ENCODE results near the gene PADI1. TPM values are rescaled to one million over a fixed set of nuclear protein-coding genes. Genes with fewer than 3 reads are reported as not detected.
A peak's percentile ranks its signal among the peaks of the same experiment; 100 is the strongest.

PADI1 gene
- total RNA-seq, 1 experiment from 2014 or later = 0.37 TPM

DNA sequence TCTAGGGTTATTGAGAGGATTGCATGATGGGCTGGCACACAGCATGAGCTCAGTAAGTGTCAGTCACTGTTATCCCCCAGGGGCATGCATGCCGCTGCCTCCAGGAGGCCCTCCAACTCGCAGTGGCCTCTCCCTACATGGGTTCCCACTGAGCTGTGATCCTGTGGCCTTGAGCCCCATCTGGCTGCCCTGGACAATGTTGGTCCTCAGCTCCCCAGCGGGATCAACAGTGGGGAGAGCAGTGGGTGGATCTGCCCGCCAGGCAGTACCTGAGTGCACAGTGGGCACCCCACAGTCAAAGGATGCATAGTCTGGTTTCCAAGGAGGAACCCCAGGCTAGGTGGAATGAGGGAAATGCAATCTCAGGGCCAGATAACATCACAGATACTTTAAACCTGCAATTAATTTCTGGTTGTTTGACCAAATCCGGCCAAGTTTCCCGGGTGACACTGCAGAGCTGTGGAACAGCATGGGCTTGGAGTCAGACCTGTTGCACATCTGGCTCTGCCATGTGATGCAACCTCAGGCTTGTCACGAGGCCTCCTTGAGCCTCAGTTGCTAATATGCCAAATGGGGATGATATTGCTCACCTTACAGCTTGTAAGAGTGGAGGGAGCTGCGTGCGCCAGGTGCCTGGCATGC lies 53.3 kb downstream of the PADI1 start:
- ChIA-PET RAD21 (ENCODE audit: low non-redundant PET in 1 of 2, low total read pairs in 2 of 2, uncharacterized antibody in 2 of 2, unreplicated experiment in 2 of 2) (interaction anchor here in 1 of 2 experiments (1.1 kb wide), 1 partner anchor 10 kb away, joined by 4 read pairs; the partner anchor contains the start of gene PADI3), CTCF (interaction anchor here (1.4 to 1.5 kb wide), 2 partner anchors 11 to 16 kb away, joined by 4 to 5 read pairs; no protein-coding TSS in a partner anchor), POLR2A (interaction anchor here (1.1 to 2.2 kb wide), 2 partner anchors 10 to 12 kb away, joined by 3 to 8 read pairs; partner anchors contain the start of gene PADI3)
- H3K4me3 ChIP-seq (replicated peaks in 1 of 2; ENCODE audit: low read depth in 1 of 2, low read length in 2 of 2) = no peak overlapping the region
- TF ChIP-seq JUND (IDR thresholded peaks at IDR 0.05) = no peak
- no peak for TF ChIP-seq EZH2phosphoT487 (IDR thresholded peaks at IDR 0.05; ENCODE audit: borderline replicate concordance)
- TF ChIP-seq, protein P1, sequence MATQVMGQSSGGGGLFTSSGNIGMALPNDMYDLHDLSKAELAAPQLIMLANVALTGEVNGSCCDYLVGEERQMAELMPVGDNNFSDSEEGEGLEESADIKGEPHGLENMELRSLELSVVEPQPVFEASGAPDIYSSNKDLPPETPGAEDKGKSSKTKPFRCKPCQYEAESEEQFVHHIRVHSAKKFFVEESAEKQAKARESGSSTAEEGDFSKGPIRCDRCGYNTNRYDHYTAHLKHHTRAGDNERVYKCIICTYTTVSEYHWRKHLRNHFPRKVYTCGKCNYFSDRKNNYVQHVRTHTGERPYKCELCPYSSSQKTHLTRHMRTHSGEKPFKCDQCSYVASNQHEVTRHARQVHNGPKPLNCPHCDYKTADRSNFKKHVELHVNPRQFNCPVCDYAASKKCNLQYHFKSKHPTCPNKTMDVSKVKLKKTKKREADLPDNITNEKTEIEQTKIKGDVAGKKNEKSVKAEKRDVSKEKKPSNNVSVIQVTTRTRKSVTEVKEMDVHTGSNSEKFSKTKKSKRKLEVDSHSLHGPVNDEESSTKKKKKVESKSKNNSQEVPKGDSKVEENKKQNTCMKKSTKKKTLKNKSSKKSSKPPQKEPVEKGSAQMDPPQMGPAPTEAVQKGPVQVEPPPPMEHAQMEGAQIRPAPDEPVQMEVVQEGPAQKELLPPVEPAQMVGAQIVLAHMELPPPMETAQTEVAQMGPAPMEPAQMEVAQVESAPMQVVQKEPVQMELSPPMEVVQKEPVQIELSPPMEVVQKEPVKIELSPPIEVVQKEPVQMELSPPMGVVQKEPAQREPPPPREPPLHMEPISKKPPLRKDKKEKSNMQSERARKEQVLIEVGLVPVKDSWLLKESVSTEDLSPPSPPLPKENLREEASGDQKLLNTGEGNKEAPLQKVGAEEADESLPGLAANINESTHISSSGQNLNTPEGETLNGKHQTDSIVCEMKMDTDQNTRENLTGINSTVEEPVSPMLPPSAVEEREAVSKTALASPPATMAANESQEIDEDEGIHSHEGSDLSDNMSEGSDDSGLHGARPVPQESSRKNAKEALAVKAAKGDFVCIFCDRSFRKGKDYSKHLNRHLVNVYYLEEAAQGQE (IDR thresholded peaks at IDR 0.05; ENCODE audit: low read depth) = no peak
- no peak for TF ChIP-seq FOSL1 (IDR thresholded peaks at IDR 0.05; ENCODE audit: low read depth)
- no peak for TF ChIP-seq RAD21 (IDR thresholded peaks at IDR 0.05; ENCODE audit: low read depth)
- TF ChIP-seq, protein P2, sequence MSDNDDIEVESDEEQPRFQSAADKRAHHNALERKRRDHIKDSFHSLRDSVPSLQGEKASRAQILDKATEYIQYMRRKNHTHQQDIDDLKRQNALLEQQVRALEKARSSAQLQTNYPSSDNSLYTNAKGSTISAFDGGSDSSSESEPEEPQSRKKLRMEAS (IDR thresholded peaks at IDR 0.05) = no peak
- no peak for TF ChIP-seq EGR1 (IDR thresholded peaks at IDR 0.05; ENCODE audit: low read depth)
- no peak for TF ChIP-seq SP1 (IDR thresholded peaks at IDR 0.05; ENCODE audit: low read depth)
- no peak for TF ChIP-seq CBX3 (IDR thresholded peaks at IDR 0.05; ENCODE audit: low read depth)
- no peak for TF ChIP-seq EZH2 (IDR thresholded peaks at IDR 0.05)
- TF ChIP-seq POLR2A (IDR thresholded peaks at IDR 0.05; ENCODE audit: borderline replicate concordance, extremely low read depth, insufficient read depth, insufficient read length) = no peak
- TF ChIP-seq YY1 (IDR thresholded peaks at IDR 0.05; ENCODE audit: extremely low read depth, insufficient replicate concordance, low read depth, low read length) = no peak
- TF ChIP-seq, protein P3, sequence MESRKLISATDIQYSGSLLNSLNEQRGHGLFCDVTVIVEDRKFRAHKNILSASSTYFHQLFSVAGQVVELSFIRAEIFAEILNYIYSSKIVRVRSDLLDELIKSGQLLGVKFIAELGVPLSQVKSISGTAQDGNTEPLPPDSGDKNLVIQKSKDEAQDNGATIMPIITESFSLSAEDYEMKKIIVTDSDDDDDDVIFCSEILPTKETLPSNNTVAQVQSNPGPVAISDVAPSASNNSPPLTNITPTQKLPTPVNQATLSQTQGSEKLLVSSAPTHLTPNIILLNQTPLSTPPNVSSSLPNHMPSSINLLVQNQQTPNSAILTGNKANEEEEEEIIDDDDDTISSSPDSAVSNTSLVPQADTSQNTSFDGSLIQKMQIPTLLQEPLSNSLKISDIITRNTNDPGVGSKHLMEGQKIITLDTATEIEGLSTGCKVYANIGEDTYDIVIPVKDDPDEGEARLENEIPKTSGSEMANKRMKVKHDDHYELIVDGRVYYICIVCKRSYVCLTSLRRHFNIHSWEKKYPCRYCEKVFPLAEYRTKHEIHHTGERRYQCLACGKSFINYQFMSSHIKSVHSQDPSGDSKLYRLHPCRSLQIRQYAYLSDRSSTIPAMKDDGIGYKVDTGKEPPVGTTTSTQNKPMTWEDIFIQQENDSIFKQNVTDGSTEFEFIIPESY (IDR thresholded peaks at IDR 0.05; ENCODE audit: extremely low read depth, insufficient replicate concordance, low read length) = no peak
- TF ChIP-seq POLR2AphosphoS5 (IDR thresholded peaks at IDR 0.05; ENCODE audit: low read depth, low read length) = no peak
- TF ChIP-seq ZNF274 (IDR thresholded peaks at IDR 0.05; ENCODE audit: low read depth, low read length) = no peak
- intact Hi-C loops (cut with micrococcal nuclease) = no loop called here
- H3K36me3 ChIP-seq (ENCODE audit: control insufficient read depth in 1 of 2, insufficient read depth in 2 of 2, low read length in 2 of 2) = no peaks in the 10 kb centered on the region
- no peak overlapping the region for H2AFZ ChIP-seq (ENCODE audit: low read depth, low read length, poor library complexity, severe bottlenecking)
- ATAC-seq (no peak), DNase-seq (ENCODE audit: low read depth, low spot score) (no peak)
- no TSS peak for BruUV-seq (replicated peaks)
- H3K27me3 ChIP-seq (ENCODE audit: insufficient read depth, low read length) = peaks cover 6% of the 10 kb centered on the region
- peaks cover 20 to 23% of the 10 kb centered on the region in 2 experiments for H3K4me1 ChIP-seq (ENCODE audit: control insufficient read depth in 1 of 2, insufficient read depth in 2 of 2, low read length in 2 of 2)
- no peak overlapping the region for H3K27ac ChIP-seq (ENCODE audit: low read depth, low read length)
- H3K9me3 ChIP-seq (ENCODE audit: control insufficient read depth in 1 of 2, insufficient read depth in 1 of 2, low read depth in 1 of 2, low read length in 2 of 2) = no peaks in the 10 kb centered on the region
- H3K4me2 ChIP-seq (ENCODE audit: low read length) = peak overlapping the region; percentile 87; the same call in 1 of the 2 replicates
- H4K20me1 ChIP-seq (ENCODE audit: insufficient read depth) = no peaks in the 10 kb centered on the region
- H3K9me2 ChIP-seq (ENCODE audit: insufficient read depth) = no peaks in the 10 kb centered on the region
- H3K9ac ChIP-seq (ENCODE audit: low read length) = no peak overlapping the region
- no peaks in the 10 kb centered on the region for H3K79me2 ChIP-seq (ENCODE audit: insufficient read depth, low read length)
